Smooth muscle cell (in vitro differentiated cells): ENCODE results near the gene NGEF. TPM values are rescaled to one million over a fixed set of nuclear protein-coding genes. Genes with fewer than 3 reads are reported as not detected.

ENCODE experiments used
- DNase-seq: peaks from one replicate; lab custom pipeline; 2025; ENCODE audit not compliant: unreplicated experiment; lab: John Stamatoyannopoulos, UW
- H2AFZ ChIP-seq: fragments of 200-600 bp; sonication (generic); 2 replicates; pipeline ENCODE4 v1.6.0; 2016; ENCODE audit warnings: antibody characterized with exemption, low read depth, mild to moderate bottlenecking
- H3F3A ChIP-seq: fragments of 200-600 bp; sonication (generic); 2 replicates; pipeline ENCODE4 v1.6.0; 2017; ENCODE audit warnings: antibody characterized with exemption, low read depth
- H3K27ac ChIP-seq: fragments of 200-600 bp; sonication (generic); 2 replicates; pipeline ENCODE4 v1.5.1; 2016; ENCODE audit warnings: low read depth, mild to moderate bottlenecking
- H3K27me3 ChIP-seq: fragments of 200-600 bp; sonication (generic); 2 replicates; pipeline ENCODE4 v1.6.1; 2016; ENCODE audit warnings: low read depth, mild to moderate bottlenecking
- H3K36me3 ChIP-seq: fragments of 200-600 bp; sonication (generic); 2 replicates; pipeline ENCODE4 v1.5.1; 2016; ENCODE audit warnings: low read depth
- H3K4me1 ChIP-seq: fragments of 200-600 bp; sonication (generic); 2 replicates; pipeline ENCODE4 v1.5.1; 2016; ENCODE audit warnings: low read depth
- H3K4me2 ChIP-seq: fragments of 200-600 bp; sonication (generic); 2 replicates; pipeline ENCODE4 v1.6.0; 2016; ENCODE audit warnings: mild to moderate bottlenecking
- H3K4me3 ChIP-seq: fragments of 200-600 bp; sonication (generic); 2 replicates; pipeline ENCODE4 v1.5.1; 2016; ENCODE audit warnings: mild to moderate bottlenecking
- H3K79me2 ChIP-seq: fragments of 200-600 bp; sonication (generic); 2 replicates; pipeline ENCODE4 v1.6.0; 2016; ENCODE audit warnings: low read depth, mild to moderate bottlenecking
- H3K9ac ChIP-seq: fragments of 200-600 bp; sonication (generic); 2 replicates; pipeline ENCODE4 v1.6.0; 2016; ENCODE audit warnings: low read depth
- H3K9me3 ChIP-seq: fragments of 200-600 bp; sonication (generic); replicated peaks from 2 replicates; pipeline ENCODE4 v1.5.1; 2016; ENCODE audit warnings: low read depth
- H4K20me1 ChIP-seq: fragments of 200-600 bp; sonication (generic); 2 replicates; pipeline ENCODE4 v1.6.0; 2016; ENCODE audit warnings: low read depth
- CTCF ChIP-seq: fragments of 200-600 bp; sonication (generic); IDR thresholded peaks from 2 replicates; pipeline ENCODE4 v1.5.1; 2017; ENCODE audit warnings: borderline replicate concordance, mild to moderate bottlenecking, antibody characterized with exemption; ENCODE audit not compliant: insufficient read depth, poor library complexity, severe bottlenecking
- WGBS: methylation state at CpG from one replicate; pipeline ENCODE4 v1.1.7; 2016; ENCODE audit warnings: low lambda C conversion rate; 5-methylcytosine and 5-hydroxymethylcytosine counted together
- polyA plus RNA-seq: library from polyadenylated mRNA; unstranded; fragments of >200 nt; fragmentation: Nextera tagmentation; extraction: Ambion mirVana; gene quantifications from 2 replicates; pipeline ENCODE4 v1.2.1, GENCODE V29; 2016
- total RNA-seq: library from RNA; depleted of rRNA; stranded (reverse); fragments of >200 nt; gene quantifications from 2 replicates; pipeline ENCODE4 v1.2.3, GENCODE V29; 2014

Gene NGEF
- total and polyA plus RNA-seq, 2 experiments from 2014 or later: 0.09 TPM; not detected in 1

GRCh38 chr2:232894746-232895145 lies 118.3 kb downstream of the NGEF start:
- no peak for DNase-seq
- no peak overlapping the region for H3K27ac ChIP-seq
- no peaks in the 10 kb centered on the region for H3K27me3 ChIP-seq
- H3K79me2 ChIP-seq: no peaks in the 10 kb centered on the region
- H3K9me3 ChIP-seq: no peaks in the 10 kb centered on the region
- H3K4me1 ChIP-seq: no peaks in the 10 kb centered on the region
- no peak overlapping the region for H3K9ac ChIP-seq
- H3F3A ChIP-seq: no peaks in the 10 kb centered on the region
- no peak overlapping the region for H3K4me2 ChIP-seq
- no peak for TF ChIP-seq CTCF
- no peaks in the 10 kb centered on the region for H4K20me1 ChIP-seq
- H2AFZ ChIP-seq: no peak overlapping the region
- H3K4me3 ChIP-seq: no peak overlapping the region
- no peaks in the 10 kb centered on the region for H3K36me3 ChIP-seq
- WGBS: 95% methylated on average over 19 of the region's 19 CpGs

- no peak for TF ChIP-seq CTCF
- Histone ChIP-seq H3K4me3 (no peak overlapping the region), H3K27ac (no peak overlapping the region), H3F3A (no peaks in the 10 kb centered on the region), H2AFZ (no peak overlapping the region), H3K9me3 (no peaks in the 10 kb centered on the region), H3K9ac (no peak overlapping the region), H3K27me3 (no peaks in the 10 kb centered on the region), H3K4me2 (no peak overlapping the region), H3K36me3 (no peaks in the 10 kb centered on the region), H3K79me2 (no peaks in the 10 kb centered on the region), H4K20me1 (no peaks in the 10 kb centered on the region), H3K4me1 (no peaks in the 10 kb centered on the region)
- DNase-seq: no peak
- 91% methylated on average over 9 of the region's 9 CpGs for WGBS
Measured at GRCh38 chr2:232894251-232894650, 118.8 kb downstream of the NGEF start.

- H3K9ac ChIP-seq: no peak overlapping the region
- WGBS: 91% methylated on average over 8 of the region's 8 CpGs
- H4K20me1 ChIP-seq: no peaks in the 10 kb centered on the region
- H3K36me3 ChIP-seq: no peaks in the 10 kb centered on the region
- H3F3A ChIP-seq: no peaks in the 10 kb centered on the region
- H3K4me3 ChIP-seq: no peak overlapping the region
- H3K4me2 ChIP-seq: no peak overlapping the region
- H3K79me2 ChIP-seq: no peaks in the 10 kb centered on the region
- H3K27me3 ChIP-seq: no peaks in the 10 kb centered on the region
- no peak for TF ChIP-seq CTCF
- H3K27ac ChIP-seq: no peak overlapping the region
- H3K9me3 ChIP-seq: no peaks in the 10 kb centered on the region
- H2AFZ ChIP-seq: no peak overlapping the region
- no peaks in the 10 kb centered on the region for H3K4me1 ChIP-seq
- no peak for DNase-seq
Measured at GRCh38 chr2:232893834-232894233, 119.2 kb downstream of the NGEF start.

GRCh38 chr2:232892843-232893242 lies 120.2 kb downstream of the NGEF start:
- H3K4me3 ChIP-seq: no peak overlapping the region
- H3K36me3 ChIP-seq: no peaks in the 10 kb centered on the region
- H2AFZ ChIP-seq: no peak overlapping the region
- 98% methylated on average over 15 of the region's 20 CpGs for WGBS
- no peaks in the 10 kb centered on the region for H3K27me3 ChIP-seq
- H3K27ac ChIP-seq: no peak overlapping the region
- no peak overlapping the region for H3K9ac ChIP-seq
- no peaks in the 10 kb centered on the region for H3K9me3 ChIP-seq
- no peaks in the 10 kb centered on the region for H3K79me2 ChIP-seq
- H4K20me1 ChIP-seq: no peaks in the 10 kb centered on the region
- no peak for DNase-seq
- no peak overlapping the region for H3K4me2 ChIP-seq
- H3K4me1 ChIP-seq: no peaks in the 10 kb centered on the region
- no peaks in the 10 kb centered on the region for H3F3A ChIP-seq
- no peak for TF ChIP-seq CTCF
